Stimulated activated naive CD8-positive, alpha-beta T cell treated with anti-CD3 and anti-CD28 coated beads, Interleukin-15, Interleukin-2, amounts not matched to agents 100 ng/mL and 50 ng/mL, for 24 hours (primary cell): ENCODE data around the gene LONP2.
"Not testable (repeated sequence)": the region's sequence is repeated elsewhere in the genome, so short reads cannot be mapped to it uniquely, and the experiment has no call there.

Experiments
- H3K27ac Mint-ChIP-seq: one replicate; pipeline ENCODE4 v1.8.0; 2021; ENCODE audit warnings: mild to moderate bottlenecking, mixed read lengths
- H3K27me3 Mint-ChIP-seq: one replicate; pipeline ENCODE4 v1.8.0; 2021; ENCODE audit warnings: mixed read lengths
- H3K36me3 Mint-ChIP-seq: one replicate; pipeline ENCODE4 v1.8.0; 2021; ENCODE audit warnings: low read depth, mixed read lengths
- H3K4me1 Mint-ChIP-seq: one replicate; pipeline ENCODE4 v1.8.0; 2021; ENCODE audit warnings: low read depth, mixed read lengths
- H3K4me3 Mint-ChIP-seq: one replicate; pipeline ENCODE4 v1.8.0; 2021; ENCODE audit warnings: mild to moderate bottlenecking, mixed read lengths
- H3K9me3 Mint-ChIP-seq: one replicate; pipeline ENCODE4 v1.8.0; 2021; ENCODE audit warnings: mixed read lengths

LONP2 gene

GRCh38 chr16:48386559-48387312 lies 142.6 kb downstream of the LONP2 start:
- H3K4me1 Mint-ChIP-seq = peaks cover 19% of the 10 kb centered on the region
- no peak overlapping the region for H3K4me3 Mint-ChIP-seq
- H3K9me3 Mint-ChIP-seq = no peaks in the 10 kb centered on the region
- no peak overlapping the region for H3K27ac Mint-ChIP-seq
- H3K27me3 Mint-ChIP-seq = no peaks in the 10 kb centered on the region
- peaks cover 7% of the 10 kb centered on the region for H3K36me3 Mint-ChIP-seq

DNA sequence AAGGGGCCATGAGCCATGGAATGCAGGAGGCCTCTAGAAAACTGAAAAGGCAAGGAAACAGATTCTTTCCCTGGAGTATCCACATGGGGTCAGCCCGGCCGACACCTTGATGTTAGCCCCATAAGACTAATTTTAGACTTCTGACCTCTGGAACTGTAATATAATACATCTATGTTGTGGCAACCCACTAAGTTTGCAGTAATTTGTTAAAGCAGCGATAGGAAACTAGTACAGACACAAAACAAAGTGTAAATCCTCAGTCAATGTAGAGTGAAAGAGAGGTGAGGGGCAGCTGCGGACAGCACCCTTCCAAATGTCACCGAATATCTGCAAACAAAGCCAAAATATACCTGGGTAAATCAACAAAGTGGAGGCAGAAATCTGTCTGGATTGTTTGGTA lies 148.3 kb downstream of the LONP2 start:
- Mint-ChIP-seq H3K27me3 (no peaks in the 10 kb centered on the region), H3K36me3 (no peaks in the 10 kb centered on the region), H3K27ac (no peak overlapping the region), H3K4me3 (no peak overlapping the region), H3K9me3 (no peaks in the 10 kb centered on the region), H3K4me1 (no peaks in the 10 kb centered on the region)

GRCh38 chr16:48393485-48394354 lies 149.6 kb downstream of the LONP2 start:
- Mint-ChIP-seq H3K27me3 (no peaks in the 10 kb centered on the region), H3K36me3 (no peaks in the 10 kb centered on the region), H3K27ac (no peak overlapping the region), H3K4me1 (no peaks in the 10 kb centered on the region), H3K4me3 (no peak overlapping the region), H3K9me3 (no peaks in the 10 kb centered on the region)

- Mint-ChIP-seq H3K4me3 (no peak overlapping the region), H3K27me3 (no peaks in the 10 kb centered on the region), H3K9me3 (no peaks in the 10 kb centered on the region), H3K36me3 (no peaks in the 10 kb centered on the region), H3K4me1 (no peaks in the 10 kb centered on the region), H3K27ac (peak overlapping the region; percentile 7)
These were observed 150.2 kb downstream of the LONP2 start for GRCh38 chr16:48394355-48394703.

DNA sequence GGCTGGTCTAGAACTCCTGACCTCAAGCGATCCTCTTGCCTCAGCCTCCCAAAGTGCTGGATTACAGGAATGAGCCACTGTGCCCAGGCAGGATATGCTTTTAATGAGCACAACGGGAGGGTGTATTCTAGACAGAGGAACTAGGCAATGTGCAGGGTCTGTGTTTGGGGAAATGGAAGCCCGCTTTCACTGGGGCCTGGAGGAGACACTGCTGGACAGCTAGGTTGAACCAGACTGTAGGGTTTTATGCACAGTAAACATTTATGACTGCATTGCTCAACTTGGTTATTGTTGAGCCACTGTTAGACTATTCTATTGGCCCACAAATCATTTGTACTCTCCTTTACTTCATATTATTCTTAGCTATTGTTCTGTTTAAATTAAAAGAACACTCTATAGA lies 151.3 kb downstream of the LONP2 start:
- H3K36me3 Mint-ChIP-seq = no peaks in the 10 kb centered on the region

GRCh38 chr16:48402547-48402946 lies 158.4 kb downstream of the LONP2 start:
- not testable (repeated sequence) for H3K27me3 Mint-ChIP-seq, H3K9me3 Mint-ChIP-seq, H3K27ac Mint-ChIP-seq, H3K4me3 Mint-ChIP-seq, H3K36me3 Mint-ChIP-seq, H3K4me1 Mint-ChIP-seq

More for the DNA sequence above, 151.3 kb downstream of the LONP2 start:
- H3K27ac Mint-ChIP-seq = no peak overlapping the region
- H3K9me3 Mint-ChIP-seq = no peaks in the 10 kb centered on the region
- no peak overlapping the region for H3K4me3 Mint-ChIP-seq
- H3K27me3 Mint-ChIP-seq = no peaks in the 10 kb centered on the region
- no peaks in the 10 kb centered on the region for H3K4me1 Mint-ChIP-seq

- Mint-ChIP-seq H3K9me3 (no peaks in the 10 kb centered on the region), H3K36me3 (no peaks in the 10 kb centered on the region), H3K4me1 (no peaks in the 10 kb centered on the region), H3K27ac (no peak overlapping the region), H3K27me3 (no peaks in the 10 kb centered on the region), H3K4me3 (no peak overlapping the region)
These were observed 161.1 kb downstream of the LONP2 start for GRCh38 chr16:48405153-48405552.

- Mint-ChIP-seq H3K4me1 (no peaks in the 10 kb centered on the region), H3K4me3 (no peak overlapping the region), H3K27ac (no peak overlapping the region), H3K27me3 (no peaks in the 10 kb centered on the region), H3K9me3 (no peaks in the 10 kb centered on the region), H3K36me3 (no peaks in the 10 kb centered on the region)
These were observed 161.8 kb downstream of the LONP2 start for GRCh38 chr16:48405907-48406306.
